PFSK-1 (cell line): ENCODE measurements around the gene YBX2.

ENCODE experiments used
- FOXP2 ChIP-seq: optimal IDR thresholded peaks from 2 replicates; pipeline ENCODE3; 2011; ENCODE audit warnings: borderline replicate concordance, control low read depth, inconsistent platforms; ENCODE audit not compliant: insufficient read depth; ENCODE audit errors: extremely low read length, extremely low read depth
- POLR2AphosphoS5 ChIP-seq: IDR thresholded peaks from 2 replicates; pipeline ENCODE4 v1.6.1; 2012; ENCODE audit warnings: low read depth, mild to moderate bottlenecking, control low read depth, low read length, moderate library complexity
- REST ChIP-seq, 2 experiments: IDR thresholded peaks; 2 replicates each; pipeline versions ENCODE4 v1.6.1 to v1.8.0; 2011 to 2012; ENCODE audit warnings: low read depth in 2 of 2, low read length in 2 of 2, control low read depth in 1 of 2, inconsistent platforms in 1 of 2, mild to moderate bottlenecking in 1 of 2, moderate library complexity in 1 of 2; ENCODE audit not compliant: insufficient read depth in 1 of 2
- SIN3A ChIP-seq: IDR thresholded peaks from 2 replicates; pipeline ENCODE4 v1.6.1; 2012; ENCODE audit warnings: mild to moderate bottlenecking, low read length, moderate library complexity, borderline replicate concordance; ENCODE audit not compliant: insufficient read depth
- TAF1 ChIP-seq: IDR thresholded peaks from 2 replicates; pipeline ENCODE4 v1.6.1; 2012; ENCODE audit warnings: low read length, control low read depth, borderline replicate concordance; ENCODE audit not compliant: insufficient read depth

YBX2 gene

GRCh38 chr17:7317161-7317803 is 22.8 kb upstream of the YBX2 start:
- TF ChIP-seq TAF1 (no peak), FOXP2 (no peak), POLR2AphosphoS5 (no peak), SIN3A (no peak), REST (IDR thresholded peaks at IDR 0.05; ENCODE audit: insufficient read depth in 1 of 2, low read depth in 2 of 2, low read length in 2 of 2) (no peak)

- no peak for TF ChIP-seq SIN3A
- TF ChIP-seq POLR2AphosphoS5, result 0 out of 2 replicates have a peak, but pooled peaks have one; percentile 36
- TF ChIP-seq REST (IDR thresholded peaks at IDR 0.05; ENCODE audit: insufficient read depth in 1 of 2, low read depth in 2 of 2, low read length in 2 of 2), result no peak
- no peak for TF ChIP-seq FOXP2
Measured at GRCh38 chr17:7315570-7316235, 21.3 kb upstream of the YBX2 start.

GRCh38 chr17:7314719-7315569 is 20.5 kb upstream of the YBX2 start, which contains the start of gene GPS2:
TSS of gene GPS2 (minus strand) at chr17:7315360. CDS start at chr17:7315052, 308 bp downstream.
- TF ChIP-seq REST (IDR thresholded peaks at IDR 0.05; ENCODE audit: insufficient read depth in 1 of 2, low read depth in 2 of 2, low read length in 2 of 2) (peak; percentile 89 to 93), POLR2AphosphoS5 (peak; percentile 88), SIN3A (peak; percentile 85; the same call in 1 of the 2 replicates), FOXP2 (peak; percentile 93), TAF1 (peak; percentile 76; the same call in 1 of the 2 replicates)

- TF ChIP-seq FOXP2 (no peak), TAF1 (no peak), POLR2AphosphoS5 (0 out of 2 replicates have a peak, but pooled peaks have one; percentile 32), SIN3A (no peak), REST (IDR thresholded peaks at IDR 0.05; ENCODE audit: insufficient read depth in 1 of 2, low read depth in 2 of 2, low read length in 2 of 2) (no peak)
Measured at GRCh38 chr17:7313890-7314718, 19.7 kb upstream of the YBX2 start.
